Epithelial cell of esophagus (primary cell): ENCODE measurements around the gene LRRN2.

Experiments
- DNase-seq: peaks from one replicate; pipeline ENCODE4 v3.0.0; 2010; ENCODE audit warnings: low read depth
- H3K4me3 ChIP-seq: 2 replicates; pipeline ENCODE4 v1.5.1; 2011; ENCODE audit warnings: mild to moderate bottlenecking, low read length, control low read depth
- CTCF ChIP-seq: IDR thresholded peaks from 2 replicates; pipeline ENCODE4 v1.5.1; 2011; ENCODE audit warnings: low read depth, mild to moderate bottlenecking, low read length, control low read depth, inconsistent platforms; ENCODE audit not compliant: insufficient read depth; ENCODE audit errors: missing control alignments

LRRN2 gene

GRCh38 chr1:204602871-204603542 lies 82.5 kb downstream of the LRRN2 start:
- no peak for TF ChIP-seq CTCF
- DNase-seq: no peak
- no peak overlapping the region for H3K4me3 ChIP-seq

GRCh38 chr1:204602111-204602579 lies 83.4 kb downstream of the LRRN2 start:
- TF ChIP-seq CTCF: no peak
- no peak for DNase-seq
- no peak overlapping the region for H3K4me3 ChIP-seq

- DNase-seq: no peak
- peak; percentile 14 for TF ChIP-seq CTCF
- no peak overlapping the region for H3K4me3 ChIP-seq
Observed at GRCh38 chr1:204600968-204601367, 84.6 kb downstream of the LRRN2 start.

- no peak for TF ChIP-seq CTCF
- no peak for DNase-seq
- H3K4me3 ChIP-seq: no peak overlapping the region
Observed at GRCh38 chr1:204600203-204600602, 85.3 kb downstream of the LRRN2 start.

- DNase-seq: peak; percentile 11
- TF ChIP-seq CTCF: no peak
- H3K4me3 ChIP-seq: no peak overlapping the region
Observed at GRCh38 chr1:204599596-204599995, 85.9 kb downstream of the LRRN2 start.

GRCh38 chr1:204599098-204599497 lies 86.4 kb downstream of the LRRN2 start:
- H3K4me3 ChIP-seq: no peak overlapping the region
- no peak for DNase-seq
- no peak for TF ChIP-seq CTCF

- no peak for TF ChIP-seq CTCF
- no peak for DNase-seq
- no peak overlapping the region for H3K4me3 ChIP-seq
Observed at GRCh38 chr1:204598319-204598969, 87.1 kb downstream of the LRRN2 start.
